ENCODE data around the gene CSMD2. TPM values are rescaled to one million over a fixed set of nuclear protein-coding genes. Genes with fewer than 3 reads are reported as not detected.

The CSMD2 gene
- total and polyA plus RNA-seq, 2 of the 8 experiments (the other 6 are each of a cell fraction or from before 2014, with no cell fraction given) = 7.0 to 14.7 TPM

GRCh38 chr1:33548319-33548718 is 616.7 kb downstream of the CSMD2 start:
- H2BK20ac ChIP-seq (ENCODE audit: low read length) = no peak overlapping the region
- CTCF ChIA-PET (ENCODE audit: partially characterized antibody) = no interaction called here
- no peak overlapping the region for H2AK5ac ChIP-seq (ENCODE audit: low read depth, low read length)
- H4K8ac ChIP-seq (ENCODE audit: extremely low read depth, insufficient read depth, low read length) = no peak overlapping the region
- no peaks in the 10 kb centered on the region for H4K20me1 ChIP-seq (replicated peaks in 1 of 2; ENCODE audit: control insufficient read depth in 1 of 2, insufficient read depth in 2 of 2, low read length in 2 of 2)
- H2BK12ac ChIP-seq (ENCODE audit: low read depth, low read length) = no peak overlapping the region
- H3K4me1 ChIP-seq (replicated peaks in 1 of 4; ENCODE audit: control insufficient read depth in 3 of 4, insufficient read depth in 4 of 4, low read length in 3 of 4) = no peaks in the 10 kb centered on the region
- no peak overlapping the region for H2BK5ac ChIP-seq (ENCODE audit: low read depth, low read length)
- H3K9me3 ChIP-seq (ENCODE audit: insufficient read depth in 2 of 2, low read depth in 1 of 2, low read length in 1 of 2) = peaks cover 29 to 30% of the 10 kb centered on the region in 2 experiments
- no peak overlapping the region for H3K56ac ChIP-seq (replicated peaks; ENCODE audit: insufficient read length, low read depth, low read length)
- no peak overlapping the region for H4K5ac ChIP-seq (ENCODE audit: insufficient read length, low read depth, low read length)
- WGBS, 2 experiments (ENCODE audit: extremely low coverage in 1 of 2, insufficient coverage in 1 of 2, insufficient read length in 1 of 2, insufficient replicate concordance in 2 of 2, low coverage in 1 of 2, low lambda C conversion rate in 2 of 2, missing lambda C conversion rate in 1 of 2) = 78% methylated on average over 2 of the region's 2 CpGs; no CpG with 5 or more reads in 1 of the 2 experiments
- no peak overlapping the region for H2BK120ac ChIP-seq (replicated peaks; ENCODE audit: low read depth, low read length)
- H3K27me3 ChIP-seq (replicated peaks in 1 of 4; ENCODE audit: control insufficient read depth in 3 of 4, extremely low read depth in 1 of 4, insufficient read depth in 3 of 4, low read length in 3 of 4) = no peaks in the 10 kb centered on the region; a peak in 1 of 7 replicates
- H3K14ac ChIP-seq (ENCODE audit: insufficient read length) = no peak overlapping the region
- peak in 1 of 2 experiments; percentile 1 for DNase-seq (ENCODE audit: low read depth in 1 of 2, low spot score in 2 of 2)
- H3K79me1 ChIP-seq (ENCODE audit: low read depth, low read length) = no peaks in the 10 kb centered on the region
- peaks cover 0 to 50% (median 6%) of the 10 kb centered on the region in 4 experiments; a peak in 5 of 8 replicates for H3K36me3 ChIP-seq (ENCODE audit: control insufficient read depth in 2 of 4, insufficient read depth in 4 of 4, low read length in 3 of 4)
- no peak for FAIRE-seq
- POLR2A ChIA-PET (ENCODE audit: partially characterized antibody) = interaction anchor here (1.6 kb wide), 1 partner anchor 9 kb away, joined by 3 read pairs; no protein-coding TSS in a partner anchor
- no peak overlapping the region for H3K4me3 ChIP-seq (ENCODE audit: extremely low read depth in 1 of 4, insufficient read depth in 2 of 4, low read depth in 3 of 4, low read length in 4 of 4)
- no peak overlapping the region for H2BK15ac ChIP-seq (ENCODE audit: low read length)
- H3K18ac ChIP-seq (ENCODE audit: extremely low read depth, low read length) = no peak overlapping the region
- no peak overlapping the region for H3K27ac ChIP-seq (ENCODE audit: low read depth, low read length)
- no peak overlapping the region for H2AFZ ChIP-seq (ENCODE audit: low read length)
- no peak overlapping the region for H4K91ac ChIP-seq (replicated peaks; ENCODE audit: insufficient read length, low read length)
- H3K23me2 ChIP-seq (ENCODE audit: low read depth, low read length) = no peaks in the 10 kb centered on the region; the same call in 1 of the 2 replicates
- no peak overlapping the region for H3K4me2 ChIP-seq (ENCODE audit: insufficient read depth in 1 of 2, low read depth in 2 of 2, low read length in 2 of 2)
- H3K4ac ChIP-seq (replicated peaks; ENCODE audit: insufficient read length, low read depth, low read length) = no peak overlapping the region
- H3K79me2 ChIP-seq (ENCODE audit: control insufficient read depth in 1 of 2, insufficient read depth in 2 of 2, low read length in 2 of 2) = no peaks in the 10 kb centered on the region
- H3K9ac ChIP-seq (replicated peaks in 1 of 4; ENCODE audit: extremely low read depth in 1 of 4, low read depth in 3 of 4, low read length in 3 of 4) = no peak overlapping the region
- H3K23ac ChIP-seq (ENCODE audit: insufficient read length) = no peak overlapping the region
- TF ChIP-seq CBX5 (IDR thresholded peaks at IDR 0.05; ENCODE audit: low read depth, low read length) (no peak), CEBPB (IDR thresholded peaks at IDR 0.05; ENCODE audit: low read depth, low read length) (no peak), CHD1 (IDR thresholded peaks at IDR 0.05; ENCODE audit: low read depth, low read length) (no peak), SP2 (IDR thresholded peaks at IDR 0.05; ENCODE audit: low read length) (no peak), SP1 (IDR thresholded peaks at IDR 0.05; ENCODE audit: low read depth, low read length) (no peak), PHF8 (conservative IDR thresholded peaks at IDR 0.05; ENCODE audit: low read depth, low read length) (no peak), CBX8 (IDR thresholded peaks at IDR 0.05; ENCODE audit: borderline replicate concordance, low read depth, low read length) (no peak), EP300 (IDR thresholded peaks at IDR 0.05; ENCODE audit: borderline replicate concordance in 1 of 2, low read depth in 2 of 2, low read length in 2 of 2) (no peak), SIN3A (conservative IDR thresholded peaks at IDR 0.05 in 1 of 2, IDR thresholded peaks at IDR 0.05 in 1 of 2; ENCODE audit: low read depth in 1 of 2, low read length in 2 of 2) (no peak), JUN (IDR thresholded peaks at IDR 0.05; ENCODE audit: low read depth, low read length) (no peak), FOSL1 (IDR thresholded peaks at IDR 0.05; ENCODE audit: insufficient read depth, low read depth, low read length) (no peak), ZNF274 (IDR thresholded peaks at IDR 0.05; ENCODE audit: borderline replicate concordance, extremely low read depth, low read length) (no peak), TAF7 (optimal IDR thresholded peaks at IDR 0.05; ENCODE audit: borderline replicate concordance, low read depth, low read length) (no peak), MAFK (IDR thresholded peaks at IDR 0.05; ENCODE audit: low read depth, low read length) (no peak), HDAC6 (IDR thresholded peaks at IDR 0.05; ENCODE audit: low read depth, low read length) (no peak)
